Spleen (tissue), 7 donors: Measurements from ENCODE around the gene PTPRT.

ENCODE experiments used
- POLR2A ChIP-seq, 3 donors: fragments of 450-650 bp; IDR thresholded peaks; one replicate each; pipeline ENCODE4 v1.5.1; 2017; ENCODE audit warnings: antibody characterized with exemption in 3 of 3, mild to moderate bottlenecking in 1 of 3
- POLR2AphosphoS5 ChIP-seq, 3 donors: sonication (generic); formaldehyde crosslinking; IDR thresholded peaks; one replicate each; pipeline ENCODE4 v1.5.1; 2017; ENCODE audit warnings: antibody characterized with exemption in 3 of 3
- TF ChIP-seq, protein P1 (sequence below), 11 experiments: fragments of 200-600 bp in 7 of 11; fragments of 450-650 bp in 4 of 11; sonication (generic) in 4 of 11; IDR thresholded peaks in 8 of 11; conservative IDR thresholded peaks in 3 of 11; 1 replicate in 7 of 11; 2 replicates in 4 of 11; pipeline versions ENCODE4 v1.4.0 to v1.8.0; 2016 to 2021; ENCODE audit warnings: antibody characterized with exemption in 11 of 11, inconsistent platforms in 4 of 11, mild to moderate bottlenecking in 1 of 11
- donor health status: DM: no; HTN: no; CAD: no; lungs with moderate emphysema.
- donor health status: DM: no; HTN: no; CAD: no.
- donor health status: DM: no; HTN: no; CAD: no.

GRCh38 chr20:42714298-42715141 lies 475.2 kb downstream of the PTPRT start:
- TF ChIP-seq POLR2AphosphoS5 (IDR thresholded peaks at IDR 0.05) (no peak), POLR2A (IDR thresholded peaks at IDR 0.05) (no peak)
- TF ChIP-seq, protein P1, sequence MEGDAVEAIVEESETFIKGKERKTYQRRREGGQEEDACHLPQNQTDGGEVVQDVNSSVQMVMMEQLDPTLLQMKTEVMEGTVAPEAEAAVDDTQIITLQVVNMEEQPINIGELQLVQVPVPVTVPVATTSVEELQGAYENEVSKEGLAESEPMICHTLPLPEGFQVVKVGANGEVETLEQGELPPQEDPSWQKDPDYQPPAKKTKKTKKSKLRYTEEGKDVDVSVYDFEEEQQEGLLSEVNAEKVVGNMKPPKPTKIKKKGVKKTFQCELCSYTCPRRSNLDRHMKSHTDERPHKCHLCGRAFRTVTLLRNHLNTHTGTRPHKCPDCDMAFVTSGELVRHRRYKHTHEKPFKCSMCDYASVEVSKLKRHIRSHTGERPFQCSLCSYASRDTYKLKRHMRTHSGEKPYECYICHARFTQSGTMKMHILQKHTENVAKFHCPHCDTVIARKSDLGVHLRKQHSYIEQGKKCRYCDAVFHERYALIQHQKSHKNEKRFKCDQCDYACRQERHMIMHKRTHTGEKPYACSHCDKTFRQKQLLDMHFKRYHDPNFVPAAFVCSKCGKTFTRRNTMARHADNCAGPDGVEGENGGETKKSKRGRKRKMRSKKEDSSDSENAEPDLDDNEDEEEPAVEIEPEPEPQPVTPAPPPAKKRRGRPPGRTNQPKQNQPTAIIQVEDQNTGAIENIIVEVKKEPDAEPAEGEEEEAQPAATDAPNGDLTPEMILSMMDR (IDR thresholded peaks at IDR 0.05 in 8 of 11, conservative IDR thresholded peaks at IDR 0.05 in 3 of 11), result no peak
